Testis (tissue), 5 donors: ENCODE data around the gene SLC52A1. TPM values are rescaled to one million over a fixed set of nuclear protein-coding genes. Genes with fewer than 3 reads are reported as not detected.
"Not testable (repeated sequence)": the region's sequence is repeated elsewhere in the genome, so short reads cannot be mapped to it uniquely, and the experiment has no call there.

Experiments
- DNase-seq: peaks from one replicate; pipeline ENCODE4 v3.0.0-alpha.2; 2019
- H3K27ac ChIP-seq, 2 donors: fragments of 200-600 bp; sonication (generic); one replicate each; pipeline ENCODE4 v1.5.1; 2019
- H3K27me3 ChIP-seq: fragments of 200-600 bp; sonication (generic); one replicate; pipeline ENCODE4 v1.5.1; 2019
- H3K36me3 ChIP-seq: fragments of 200-600 bp; sonication (generic); one replicate; pipeline ENCODE4 v1.5.1; 2017; ENCODE audit warnings: low read depth; ENCODE audit errors: missing control alignments
- H3K4me1 ChIP-seq: fragments of 200-600 bp; sonication (generic); one replicate; pipeline ENCODE4 v1.5.1; 2019
- H3K4me3 ChIP-seq, 2 donors: fragments of 200-600 bp; sonication (generic); one replicate each; pipeline ENCODE4 v1.5.1; 2017 to 2019
- H3K9me3 ChIP-seq: fragments of 200-600 bp; sonication (generic); one replicate; pipeline ENCODE4 v1.5.1; 2017
- CTCF ChIP-seq, 3 experiments: fragments of 450-650 bp in 2 of 3; fragments of 200-600 bp in 1 of 3; sonication (generic) in 1 of 3; IDR thresholded peaks; one replicate each; pipeline ENCODE4 v1.5.1; 2016 to 2019; ENCODE audit warnings: antibody characterized with exemption in 3 of 3, mild to moderate bottlenecking in 2 of 3, moderate library complexity in 1 of 3
- POLR2A ChIP-seq: fragments of 450-650 bp; IDR thresholded peaks from one replicate; pipeline ENCODE4 v1.6.1; 2017; ENCODE audit warnings: antibody characterized with exemption, mild to moderate bottlenecking, moderate library complexity
- WGBS, 2 donors: methylation state at CpG; one replicate each; pipeline ENCODE4 v1.1.5; 2018; 5-methylcytosine and 5-hydroxymethylcytosine counted together
- intact Hi-C: fragments of 100-400 bp; cut with DNase I; formaldehyde crosslinking; loops from one replicate; pipeline ENCODE4 v1.15.1; 2023; ENCODE audit warnings: low total_unique reads
- long read RNA-seq, 2 donors: transcript quantifications; one replicate each; lab custom pipeline, GENCODE V29; 2026
- polyA plus RNA-seq: library from polyadenylated mRNA; stranded (reverse); fragments of 350-450 nt; fragmentation: Illumina TruSeq; extraction: RNeasy Lipid Tissue Mini Kit (QIAGEN cat#74804); gene quantifications from one replicate; pipeline ENCODE4 v1.2.3, GENCODE V29; 2014; ENCODE audit warnings: low read depth, low replicate concordance; ENCODE audit not compliant: insufficient read depth
- total RNA-seq, 2 donors: library from RNA; depleted of rRNA; stranded (reverse); fragments of >200 nt; gene quantifications; one replicate each; pipeline ENCODE4 v1.2.3, GENCODE V29; 2016

Gene SLC52A1
- total RNA-seq (1 to 10 TPM in 1 of 2 donors, under 1 TPM in 1; 0.99 to 1.7 TPM), polyA plus RNA-seq (0.50 TPM)
- long read RNA-seq, donor 1 = 0 reads
- long read RNA-seq, donor 2 = 0 reads

GRCh38 chr17:5035315-5035714 lies at the start of gene SLC52A1:
SLC52A1 (minus strand) TSS chr17:5035426; CDS start chr17:5034606, 820 bp downstream.
- DNase-seq = no peak
- no peak within 1 kb of the TSS for H3K4me3 ChIP-seq
- no peaks in the 10 kb centered on the region for H3K9me3 ChIP-seq
- H3K36me3 ChIP-seq = no peaks in the 10 kb centered on the region
- intact Hi-C loops = no loop called here
- 32 to 44% methylated on average over 23 to 24 of the region's 24 CpGs for WGBS, 2 donors
- H3K27ac ChIP-seq = no peak within 1 kb of the TSS
- no peaks in the 10 kb centered on the region for H3K4me1 ChIP-seq
- H3K27me3 ChIP-seq = no peaks in the 10 kb centered on the region
- TF ChIP-seq CTCF (IDR thresholded peaks at IDR 0.05) = no peak
- no peak for TF ChIP-seq POLR2A

- TF ChIP-seq CTCF (IDR thresholded peaks at IDR 0.05) (no peak), POLR2A (no peak)
These were observed 45.4 kb upstream of the SLC52A1 start for GRCh38 chr17:5080591-5080990.

GRCh38 chr17:5078106-5079028 lies 43.1 kb upstream of the SLC52A1 start, which contains the start of gene ZFP3:
ZFP3 (plus strand) TSS chr17:5078467; CDS start chr17:5091505, 13,038 bp downstream.
- Histone ChIP-seq H3K27me3 (no peaks in the 10 kb centered on the region), H3K27ac (peak within 1 kb of the TSS; percentile 58 to 83), H3K9me3 (no peaks in the 10 kb centered on the region), H3K4me1 (peaks cover 6% of the 10 kb centered on the region), H3K36me3 (no peaks in the 10 kb centered on the region), H3K4me3 (peak within 1 kb of the TSS; percentile 76 to 86)
- TF ChIP-seq POLR2A (no peak), CTCF (IDR thresholded peaks at IDR 0.05) (no peak)
- 1% methylated on average over 17 to 59 of the region's 75 CpGs for WGBS, 2 donors
- peak; percentile 88 for DNase-seq
- intact Hi-C loops = no loop called here

More at GRCh38 chr17:5080591-5080990, 45.4 kb upstream of the SLC52A1 start:
- Histone ChIP-seq H3K36me3 (no peaks in the 10 kb centered on the region), H3K27ac (no peak overlapping the region), H3K4me1 (peaks cover 6% of the 10 kb centered on the region), H3K9me3 (no peaks in the 10 kb centered on the region), H3K4me3 (no peak overlapping the region), H3K27me3 (no peaks in the 10 kb centered on the region)
- no peak for DNase-seq
- 88 to 95% methylated on average over 3 of the region's 3 CpGs for WGBS, 2 donors
- intact Hi-C loops = no loop called here

GRCh38 chr17:5077781-5078105 lies 42.5 kb upstream of the SLC52A1 start:
- WGBS, 2 donors = 3 to 5% methylated on average over 14 of the region's 14 CpGs
- Histone ChIP-seq H3K4me1 (peaks cover 6% of the 10 kb centered on the region), H3K4me3 (peak overlapping the region; percentile 76 to 86), H3K27me3 (no peaks in the 10 kb centered on the region), H3K27ac (peak overlapping the region; percentile 58 to 83), H3K36me3 (no peaks in the 10 kb centered on the region), H3K9me3 (no peaks in the 10 kb centered on the region)
- no peak for DNase-seq
- intact Hi-C loops = no loop called here
- TF ChIP-seq POLR2A = no peak
- no peak for TF ChIP-seq CTCF (IDR thresholded peaks at IDR 0.05)

- DNase-seq, H3K9me3 ChIP-seq, H3K27me3 ChIP-seq, H3K36me3 ChIP-seq, H3K4me1 ChIP-seq, intact Hi-C loops: not testable (repeated sequence)
- WGBS, 2 donors = 43 to 67% methylated on average over 24 of the region's 24 CpGs
- peak overlapping the region; percentile 58 to 83 for H3K27ac ChIP-seq
- H3K4me3 ChIP-seq = peak overlapping the region; percentile 76 to 86
These were observed 42.0 kb upstream of the SLC52A1 start for GRCh38 chr17:5077275-5077674.

- H3K27me3 ChIP-seq, H3K4me3 ChIP-seq, intact Hi-C loops, H3K36me3 ChIP-seq, H3K27ac ChIP-seq, H3K4me1 ChIP-seq, DNase-seq, H3K9me3 ChIP-seq: not testable (repeated sequence)
- WGBS, 2 donors = 83% methylated on average over 4 to 5 of the region's 5 CpGs
These were observed 40.2 kb upstream of the SLC52A1 start for GRCh38 chr17:5075472-5075871.
